Stimulated activated CD8-positive, alpha-beta memory T cell treated with anti-CD3 and anti-CD28 coated beads, Interleukin-4, amount 100 ng/mL, for 4 hours (primary cell): Measurements from ENCODE around the gene TFAP2E.

Experiments used
- DNase-seq, 2 donors: peaks; one replicate each; pipeline ENCODE4 v3.0.0-alpha.2; 2020; ENCODE audit warnings: low read depth in 2 of 2, low spot score in 1 of 2

Gene TFAP2E

GRCh38 chr1:35573198-35574124 is at the start of gene TFAP2E:
TSS of gene TFAP2E (plus strand) at chr1:35573314. CDS start at chr1:35573578, 264 bp downstream.
- DNase-seq, result no peak

DNA sequence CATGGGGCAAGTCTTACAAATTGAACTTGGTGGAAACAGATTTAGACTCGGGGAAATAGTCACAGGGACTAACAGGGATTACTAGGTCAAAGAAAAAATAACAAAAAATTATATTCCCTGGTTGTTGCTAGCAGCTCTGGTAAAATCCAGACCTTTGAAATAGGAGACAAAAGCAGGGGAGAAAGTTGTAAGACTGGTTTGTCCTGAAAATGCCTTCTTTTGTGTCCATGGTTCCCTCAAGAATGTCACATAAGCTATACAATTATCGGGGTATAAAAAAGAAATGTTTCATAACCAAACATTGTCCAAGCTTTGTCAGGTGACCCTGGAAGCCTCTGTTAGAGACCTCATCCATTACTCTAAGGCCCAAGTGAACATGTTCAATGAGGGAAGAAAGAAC is 49.0 kb upstream of the TFAP2E start:
- DNase-seq, result no peak

- DNase-seq, result no peak
Observed at GRCh38 chr1:35530168-35530567, 42.9 kb upstream of the TFAP2E start.

DNA sequence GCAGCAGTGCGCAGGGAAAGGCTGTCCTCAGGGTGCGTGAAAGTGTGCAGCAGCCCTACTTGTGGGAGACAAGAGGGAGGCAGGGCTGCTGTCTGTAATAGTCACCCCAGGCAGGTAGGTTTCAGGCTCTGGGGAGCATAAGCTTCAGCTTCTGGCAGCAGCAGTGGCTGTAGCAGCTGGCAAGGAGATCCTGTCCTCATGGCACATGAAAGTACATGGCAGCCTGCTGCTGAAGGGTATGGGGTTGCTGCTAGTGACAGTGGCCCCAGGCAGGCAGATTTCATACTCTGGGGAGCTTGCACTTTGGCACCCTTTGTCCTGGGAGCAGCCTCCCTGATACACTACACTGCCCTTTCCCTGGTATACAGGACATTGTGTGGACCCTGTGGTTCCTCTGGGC is 42.2 kb upstream of the TFAP2E start:
- no peak for DNase-seq

GRCh38 chr1:35531368-35531767 is 41.7 kb upstream of the TFAP2E start:
- no peak for DNase-seq

DNA sequence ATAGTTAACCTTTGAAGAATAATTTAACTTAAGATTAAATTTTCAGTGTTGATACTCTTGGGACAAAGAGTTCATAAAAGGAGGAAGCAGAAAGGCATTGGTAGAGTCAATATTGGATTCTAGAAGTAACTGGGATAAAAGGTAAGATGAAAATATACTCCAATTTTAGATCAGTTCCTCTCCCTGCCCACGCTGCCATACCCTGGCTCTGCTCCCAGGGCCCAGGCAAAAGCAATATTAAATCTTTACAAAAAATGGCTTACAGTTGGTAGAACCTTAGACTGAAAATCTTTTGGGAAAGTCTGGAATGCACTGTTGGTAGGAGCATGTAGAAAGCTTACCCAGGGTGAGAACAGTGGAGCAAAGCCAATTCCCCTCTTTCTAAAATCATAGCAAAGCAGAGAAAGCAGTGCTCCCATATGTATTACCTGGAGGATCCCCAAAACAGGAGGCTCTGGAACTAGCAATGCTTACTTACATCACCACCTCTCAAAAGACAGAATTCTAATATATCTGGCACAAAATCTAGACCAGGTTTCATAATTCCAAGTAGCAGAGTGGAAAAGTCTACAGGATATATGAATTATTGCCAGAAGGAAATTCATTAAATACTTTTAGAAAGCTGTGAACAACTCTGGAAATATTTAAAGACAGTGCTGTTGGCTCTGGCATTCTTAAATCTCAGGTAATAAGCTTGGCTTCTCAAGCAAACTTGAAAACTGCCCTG is 40.5 kb upstream of the TFAP2E start:
- no peak for DNase-seq

GRCh38 chr1:35533586-35533985 is 39.5 kb upstream of the TFAP2E start:
- no peak for DNase-seq

DNA sequence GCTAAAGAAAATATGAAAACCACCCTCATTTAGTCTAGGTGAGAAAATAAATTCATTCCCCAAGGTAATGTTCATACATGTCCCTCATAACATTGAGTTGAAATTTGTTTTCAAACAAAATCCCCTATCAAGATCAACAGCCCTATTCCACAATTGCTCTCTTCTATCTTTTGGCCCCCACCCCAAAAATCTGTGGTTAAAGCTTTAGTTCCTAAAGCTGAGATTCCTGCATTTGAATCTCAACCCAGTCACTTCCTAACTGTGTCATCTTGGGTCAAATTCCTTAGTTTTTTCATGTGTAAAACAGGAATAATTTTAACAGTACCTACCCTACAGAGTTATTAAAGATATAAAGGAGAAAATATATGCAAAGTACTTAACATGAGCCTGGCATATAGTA is 37.9 kb upstream of the TFAP2E start:
- DNase-seq, result no peak

- DNase-seq, result no peak
Observed at GRCh38 chr1:35536556-35537162, 36.5 kb upstream of the TFAP2E start.

- no peak for DNase-seq
Observed at GRCh38 chr1:35537806-35538205, 35.3 kb upstream of the TFAP2E start.

DNA sequence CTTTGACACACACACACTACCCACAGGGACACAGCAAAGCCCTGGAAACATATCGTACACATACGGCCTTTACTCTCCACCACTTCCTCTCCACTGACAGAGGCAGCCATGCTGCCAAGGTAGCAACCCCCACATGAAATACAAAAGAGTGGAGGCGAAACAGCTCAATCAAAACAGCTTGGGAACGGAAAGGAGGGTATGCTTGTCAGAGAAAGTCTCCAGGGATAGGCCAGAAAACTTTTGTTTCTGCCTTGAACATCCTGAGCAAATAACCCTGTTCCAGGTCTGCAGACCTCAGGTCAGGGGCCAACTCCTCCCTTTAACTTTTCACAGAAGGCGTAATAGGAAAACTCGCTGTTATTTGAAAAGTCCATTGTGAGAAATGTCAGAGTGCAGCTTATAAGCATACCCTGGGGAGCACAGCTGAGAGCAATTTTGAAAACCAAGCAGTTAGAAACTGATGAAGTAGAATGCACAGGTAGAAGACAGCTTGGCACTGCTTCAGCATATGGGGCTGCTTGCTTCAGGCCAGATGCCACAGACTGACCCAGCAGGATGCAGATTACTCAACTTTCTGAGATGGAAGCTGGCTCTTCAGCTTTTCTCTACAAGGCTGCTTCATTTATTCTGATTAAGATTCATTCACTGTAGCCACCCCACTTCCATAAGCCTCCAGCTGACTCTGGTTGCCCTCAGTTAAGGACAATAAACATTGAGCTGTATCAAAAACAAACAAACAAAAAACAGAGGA is 33.9 kb upstream of the TFAP2E start:
- DNase-seq, result no peak

DNA sequence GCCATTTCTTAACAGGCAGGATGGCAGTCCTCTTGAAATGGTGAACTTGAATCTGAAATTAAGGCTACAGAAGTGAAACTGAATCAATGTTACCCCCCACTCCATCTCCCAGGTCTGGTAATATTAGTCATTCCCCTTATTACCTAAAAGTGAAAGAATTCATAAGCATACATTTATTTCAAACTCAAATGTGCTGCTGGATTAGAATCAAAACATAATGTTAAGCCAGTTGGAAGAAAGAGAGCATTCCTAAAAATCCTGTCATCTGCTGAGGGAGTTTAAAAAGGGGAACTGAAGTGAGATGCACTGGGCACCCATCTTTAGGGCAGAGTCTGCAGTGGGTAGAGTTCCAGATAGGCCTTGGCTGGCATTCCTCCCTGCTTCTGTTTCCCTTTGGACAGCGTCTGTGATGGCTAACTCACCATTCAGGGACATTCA is 33.3 kb upstream of the TFAP2E start:
- no peak for DNase-seq

DNA sequence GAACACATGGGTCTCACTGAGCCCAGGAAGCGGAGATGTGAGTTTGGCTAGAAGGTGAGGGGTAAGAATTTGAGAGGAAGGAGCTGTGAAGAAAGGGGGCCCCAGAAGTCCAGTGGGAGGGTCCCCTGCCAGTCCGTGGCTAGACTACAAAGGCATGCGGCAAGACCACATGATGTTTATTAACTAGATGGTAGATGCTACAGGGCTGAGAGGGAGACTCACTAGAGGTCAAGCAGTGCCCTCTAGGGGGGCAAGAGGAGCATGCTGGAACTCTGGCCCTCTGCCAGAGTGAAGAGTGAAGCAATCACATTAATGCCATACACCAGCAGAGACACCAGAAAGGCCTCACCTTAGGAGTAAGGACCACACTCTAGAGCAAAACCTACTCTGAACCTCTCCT is 28.1 kb upstream of the TFAP2E start:
- no peak for DNase-seq

DNA sequence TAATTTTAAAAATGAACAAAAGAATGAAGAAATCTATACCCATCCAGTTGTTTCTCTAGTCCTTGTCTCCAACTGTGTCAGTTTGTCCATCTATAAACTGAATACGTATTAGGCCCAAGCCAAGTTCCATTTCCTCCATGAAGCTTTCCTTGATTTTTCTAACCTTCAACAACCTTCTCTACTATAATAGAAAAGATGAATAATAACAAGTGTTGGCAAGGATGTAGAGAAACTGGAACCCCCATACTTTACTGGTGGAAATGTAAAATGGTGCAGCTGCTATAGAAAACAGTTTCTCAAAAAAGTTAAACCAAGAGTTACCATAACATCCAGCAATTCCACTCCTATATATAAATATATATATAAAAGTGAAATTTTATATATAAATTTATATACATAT is 26.5 kb upstream of the TFAP2E start:
- DNase-seq, result no peak

DNA sequence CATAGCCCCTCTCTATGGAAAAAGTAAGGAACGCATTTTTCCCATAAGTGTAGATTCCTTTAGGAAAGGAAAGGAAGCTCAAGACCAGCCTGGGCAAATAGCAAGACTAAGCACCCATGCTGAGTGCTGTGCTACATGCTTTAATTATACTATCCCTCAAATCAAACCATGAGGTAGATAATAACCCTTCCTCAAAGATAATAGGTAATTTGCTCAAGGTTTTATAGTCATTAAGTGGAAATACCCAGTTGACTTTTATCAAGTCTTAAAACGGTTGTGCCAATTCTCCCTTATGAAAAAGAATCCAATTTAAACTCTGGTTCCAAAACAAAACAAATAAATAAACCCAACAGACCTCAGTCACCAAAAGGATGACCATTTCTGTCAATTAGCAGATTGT is 19.3 kb upstream of the TFAP2E start:
- no peak for DNase-seq

- DNase-seq, result no peak
Observed at GRCh38 chr1:35554266-35555211, 18.6 kb upstream of the TFAP2E start.

GRCh38 chr1:35555212-35555584 is 17.9 kb upstream of the TFAP2E start:
- no peak for DNase-seq

GRCh38 chr1:35555601-35556477 is 17.3 kb upstream of the TFAP2E start:
- no peak for DNase-seq

- no peak for DNase-seq
Observed at GRCh38 chr1:35556484-35557117, 16.5 kb upstream of the TFAP2E start.
